HG02798 (cell line): ENCODE data around the gene JPH4.

Source experiments
- ATAC-seq: cut with Tn5 transposase; IDR thresholded peaks from one replicate; pipeline ENCODE4 v1.9.1; 2021; ENCODE audit warnings: mild to moderate bottlenecking; ENCODE audit not compliant: unreplicated experiment, poor library complexity

JPH4 gene

DNA sequence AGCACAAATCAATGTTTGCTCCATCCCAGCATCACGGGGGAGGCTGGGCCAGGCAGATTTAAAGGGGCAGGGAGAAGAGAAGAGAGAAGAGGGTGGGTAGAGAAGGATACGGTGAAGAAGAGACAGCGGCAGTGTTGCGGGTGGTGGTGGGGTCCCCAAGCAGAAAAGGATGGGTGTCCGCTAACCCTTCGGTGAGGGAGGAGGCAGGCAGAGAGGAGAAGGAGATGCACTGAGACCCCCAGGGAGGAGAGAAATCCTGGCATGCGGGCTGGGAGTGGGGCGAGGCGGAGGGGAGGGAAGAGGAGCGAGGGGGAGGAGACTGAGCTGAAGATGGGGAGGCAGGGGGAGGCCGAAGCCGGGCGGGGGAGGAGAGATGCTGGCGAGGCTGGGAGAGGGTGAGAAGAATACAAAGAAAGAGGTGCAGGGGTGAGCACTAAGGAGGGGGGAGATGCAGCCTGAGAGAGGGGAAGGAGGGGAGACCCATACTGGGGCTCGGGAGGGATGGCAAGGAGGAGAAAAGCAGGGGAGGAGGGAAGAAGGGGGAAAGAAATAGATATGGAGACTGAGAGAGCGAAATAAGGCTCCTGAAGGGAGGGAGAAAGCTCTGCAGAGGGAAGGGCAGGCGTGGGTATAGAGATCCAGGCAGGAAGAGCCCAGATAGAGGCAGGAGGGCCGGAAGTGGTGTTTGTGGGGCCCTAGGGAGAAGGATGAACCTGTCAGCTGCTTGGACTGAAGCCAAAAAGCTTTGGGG lies at the start of gene JPH4:
Gene JPH4, minus strand, starts transcription at position 231 of the 751 bp plus-strand sequence. CDS start 1,337 bp downstream, outside the sequence.
- no peak for ATAC-seq

DNA sequence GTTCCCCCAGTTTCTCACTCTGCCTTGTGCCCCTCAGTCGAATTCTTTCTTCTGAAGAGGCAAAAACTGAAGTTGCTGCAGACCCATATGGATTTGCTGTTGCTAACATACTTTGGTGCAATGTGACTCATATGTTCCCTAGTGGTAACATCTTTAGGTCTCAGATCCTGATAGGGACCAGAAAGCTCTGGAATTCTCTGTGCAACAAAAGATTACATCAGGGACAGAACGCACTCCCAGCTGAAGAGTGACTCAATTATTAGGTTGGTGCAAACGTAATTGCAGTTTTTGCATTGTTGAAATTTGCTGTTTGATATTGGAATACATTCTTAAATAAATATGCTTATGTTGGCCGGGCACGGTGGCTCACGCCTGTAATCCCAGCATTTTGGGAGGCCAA lies 49.4 kb upstream of the JPH4 start:
- ATAC-seq, result no peak

DNA sequence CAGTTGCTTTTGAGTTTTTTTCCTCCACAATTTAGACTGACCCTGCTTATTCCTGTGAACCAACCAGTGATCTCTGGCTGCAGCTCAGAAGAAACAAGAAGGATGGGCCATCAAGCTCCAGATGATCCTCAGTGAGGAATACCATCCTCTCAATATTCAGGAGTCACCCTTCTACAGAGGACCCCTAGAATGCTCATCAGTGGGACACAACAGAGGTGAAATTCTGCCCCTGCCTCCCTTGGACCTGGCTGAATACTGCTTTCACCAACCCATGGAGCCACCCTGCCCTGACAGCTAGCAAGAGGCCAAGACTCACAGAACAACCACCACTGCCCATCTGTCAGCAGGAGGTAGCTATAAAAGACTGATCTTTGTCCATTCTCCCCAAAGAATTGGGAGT lies 48.4 kb upstream of the JPH4 start:
- ATAC-seq, result no peak

DNA sequence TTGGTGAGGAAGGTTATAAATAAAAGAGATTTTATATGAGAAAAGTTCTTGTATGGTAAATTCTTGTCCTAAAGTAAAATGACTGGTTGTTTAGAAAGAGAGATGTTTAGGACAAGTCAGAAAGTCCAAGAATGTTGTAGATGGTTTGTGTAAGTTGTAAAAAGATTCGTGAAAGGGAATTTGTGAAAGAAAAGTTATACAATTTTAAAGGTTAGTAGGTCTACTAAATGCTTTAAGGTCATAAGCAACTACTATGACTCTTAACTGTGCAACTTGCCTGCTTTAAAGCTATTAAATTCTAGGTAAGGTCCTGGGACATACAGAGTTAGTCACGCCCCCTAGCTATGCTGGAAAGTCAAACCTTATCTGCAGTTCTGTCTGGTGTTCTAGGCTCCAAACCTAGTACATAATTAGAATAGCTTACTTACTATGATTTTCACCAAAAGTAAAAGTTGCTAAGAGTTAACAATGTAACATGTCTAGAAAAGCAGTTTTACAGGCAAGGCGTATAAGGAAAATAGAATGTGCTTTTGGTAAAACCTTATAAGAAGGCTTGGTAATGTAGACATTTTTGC lies 46.3 kb upstream of the JPH4 start:
- no peak for ATAC-seq

DNA sequence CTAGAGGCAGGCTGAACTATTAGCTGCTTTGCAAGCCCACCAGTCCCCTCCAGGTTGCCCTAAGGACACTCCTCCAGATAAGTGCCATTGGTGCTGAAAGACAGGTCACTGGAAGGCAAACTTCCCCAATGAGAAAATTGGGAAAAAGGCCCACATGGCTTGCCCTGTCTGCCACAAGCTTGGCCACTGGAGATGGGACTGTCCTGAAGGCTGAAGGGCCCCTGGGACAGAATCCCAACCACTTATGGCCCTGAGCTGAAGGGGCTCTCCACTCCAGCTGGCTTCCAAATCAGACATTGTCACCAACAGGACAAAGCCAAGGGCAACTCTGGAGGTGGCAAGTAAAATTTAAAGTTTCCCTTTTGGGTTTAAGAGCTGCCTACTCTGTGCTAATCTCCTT lies 45.4 kb upstream of the JPH4 start:
- ATAC-seq, result no peak

DNA sequence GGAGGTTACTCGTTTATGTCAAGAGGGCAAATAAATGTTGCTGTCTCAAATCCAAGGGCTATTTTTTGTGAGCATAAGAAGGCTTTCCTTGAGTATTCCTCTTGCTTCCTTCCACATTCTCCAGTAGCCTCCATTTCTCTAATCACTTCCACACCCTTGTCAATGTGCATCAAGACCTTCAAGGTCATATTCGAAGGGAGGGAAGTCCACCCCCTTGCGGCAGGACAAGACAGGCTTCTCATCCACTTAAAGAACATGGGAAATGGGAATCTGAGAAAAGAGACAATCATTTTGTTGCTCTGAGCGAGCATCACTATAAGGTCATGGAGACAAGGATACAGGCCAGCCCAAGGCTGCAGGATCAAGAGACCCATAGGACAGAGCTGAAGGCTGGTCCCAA lies 44.4 kb upstream of the JPH4 start:
- no peak for ATAC-seq

DNA sequence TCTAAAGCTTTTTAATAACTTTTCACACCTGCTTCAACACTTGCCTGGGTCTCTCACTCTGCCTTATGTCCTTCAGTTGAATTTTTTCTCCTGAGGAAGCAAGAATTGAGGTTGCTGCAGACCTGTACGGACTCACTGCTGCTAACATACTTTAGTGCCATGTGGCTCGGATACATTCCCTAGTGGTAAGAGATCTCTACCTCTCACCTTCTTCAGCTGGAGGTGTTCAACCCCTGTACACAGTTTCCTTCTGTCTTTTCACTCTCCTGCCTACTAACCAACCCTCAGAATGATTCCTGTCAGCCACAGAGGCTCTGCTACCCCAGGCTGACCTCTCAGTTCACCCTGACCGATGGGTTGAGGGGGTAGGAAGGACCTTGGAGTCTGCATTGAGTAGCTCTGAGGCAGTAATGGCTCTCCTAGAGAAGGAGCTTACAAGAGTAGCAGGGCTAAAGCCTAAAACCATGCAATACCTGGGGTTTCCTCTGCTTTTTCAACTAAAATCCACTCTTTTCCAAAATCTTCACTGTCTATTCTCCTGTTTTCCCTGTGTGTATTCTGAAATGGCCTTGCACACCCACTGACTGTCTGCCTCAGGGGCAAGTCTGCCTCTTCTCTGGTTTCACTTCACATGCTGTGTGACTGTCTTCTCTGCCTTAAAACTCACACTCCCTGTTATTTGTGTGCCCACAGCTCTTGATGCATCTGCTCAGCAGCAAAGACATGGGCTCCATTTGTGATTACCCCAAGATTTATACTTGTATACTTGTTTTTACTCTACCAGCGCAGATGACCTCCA lies 43.5 kb upstream of the JPH4 start:
- no peak for ATAC-seq

DNA sequence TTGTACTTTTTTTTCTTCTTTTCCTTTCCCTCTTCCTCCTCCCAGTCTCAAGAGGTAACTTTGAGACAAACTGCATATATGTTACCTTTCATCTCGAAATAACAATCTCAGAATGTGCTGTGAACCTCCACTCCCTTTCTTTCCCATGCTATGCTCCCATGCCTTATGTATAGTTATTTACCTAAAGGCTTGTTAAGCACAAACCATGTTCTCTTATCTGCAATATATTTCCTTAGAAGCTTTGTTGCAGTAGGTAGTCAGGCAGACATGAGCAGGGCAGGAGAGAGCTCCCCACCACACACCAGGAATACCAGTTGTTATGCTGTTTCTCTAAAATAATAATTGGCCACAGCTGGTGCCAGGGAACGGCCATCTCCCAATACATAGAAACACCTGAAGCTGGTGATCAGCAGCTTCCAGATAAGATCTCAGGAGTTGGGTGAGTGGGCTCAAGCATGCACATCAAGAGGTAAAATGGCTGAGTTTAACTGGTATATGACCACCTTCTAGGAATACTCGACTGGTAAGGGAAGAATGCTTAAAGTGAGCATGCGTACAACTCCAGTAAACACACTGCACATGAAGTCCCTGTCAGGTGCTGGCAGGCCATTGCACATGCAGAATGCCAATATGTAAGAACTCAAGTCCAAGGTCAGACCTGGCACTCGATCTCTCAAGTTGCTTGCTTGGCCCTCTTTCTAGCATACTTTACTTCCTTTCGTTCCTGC lies 42.8 kb upstream of the JPH4 start:
- ATAC-seq, result no peak

DNA sequence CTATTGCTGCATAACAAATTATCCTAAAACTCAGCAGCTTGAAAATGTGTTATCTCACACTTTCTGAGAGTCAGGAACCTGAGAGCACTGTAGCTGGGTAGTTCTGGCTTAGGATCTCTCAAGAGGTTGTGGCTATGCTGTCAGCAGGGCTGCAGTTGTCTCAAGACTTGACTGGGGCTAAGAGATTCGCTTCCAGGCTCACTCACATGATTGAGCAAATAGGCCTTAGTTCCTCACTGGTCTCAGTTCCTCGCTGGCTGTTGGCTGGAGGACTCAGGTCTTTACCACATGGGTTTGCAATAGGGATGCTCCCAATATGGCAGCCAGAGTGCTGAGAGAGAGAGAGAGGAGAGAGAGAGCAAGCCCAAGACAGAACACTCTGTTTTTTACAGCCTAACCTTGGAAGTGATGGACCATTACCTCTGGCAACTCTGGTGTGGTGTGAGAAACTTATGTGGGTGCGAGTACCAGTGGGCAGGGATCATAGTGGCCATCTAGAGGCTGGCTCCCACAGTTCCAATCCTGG lies 41.6 kb upstream of the JPH4 start:
- no peak for ATAC-seq

DNA sequence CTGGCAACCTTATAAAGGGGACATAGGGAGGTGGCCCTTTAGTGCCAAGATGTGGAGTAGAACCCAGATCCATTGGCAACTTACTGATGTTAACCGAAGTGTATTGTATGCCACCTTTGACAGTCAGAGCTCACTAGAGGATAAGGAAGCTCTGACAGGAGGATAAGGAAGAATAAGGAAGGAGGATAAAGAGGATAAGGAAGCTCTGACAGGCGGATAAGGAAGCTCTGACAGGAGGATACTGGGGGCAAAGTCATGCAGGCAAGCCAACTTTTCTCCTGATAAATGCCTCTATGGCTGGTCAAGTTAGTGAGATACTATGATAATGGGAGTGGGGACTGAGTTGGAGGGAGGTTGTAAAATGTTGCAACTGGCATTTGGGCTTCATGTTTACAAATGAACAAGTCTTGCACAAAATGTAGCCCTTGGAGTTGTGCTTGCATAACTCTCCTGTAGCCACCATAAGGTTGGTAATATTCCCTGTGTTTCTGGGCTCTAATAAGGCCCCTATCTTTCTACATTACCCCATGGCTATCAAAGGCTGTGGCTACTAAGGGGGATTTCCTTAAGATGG lies 39.9 kb upstream of the JPH4 start:
- no peak for ATAC-seq

DNA sequence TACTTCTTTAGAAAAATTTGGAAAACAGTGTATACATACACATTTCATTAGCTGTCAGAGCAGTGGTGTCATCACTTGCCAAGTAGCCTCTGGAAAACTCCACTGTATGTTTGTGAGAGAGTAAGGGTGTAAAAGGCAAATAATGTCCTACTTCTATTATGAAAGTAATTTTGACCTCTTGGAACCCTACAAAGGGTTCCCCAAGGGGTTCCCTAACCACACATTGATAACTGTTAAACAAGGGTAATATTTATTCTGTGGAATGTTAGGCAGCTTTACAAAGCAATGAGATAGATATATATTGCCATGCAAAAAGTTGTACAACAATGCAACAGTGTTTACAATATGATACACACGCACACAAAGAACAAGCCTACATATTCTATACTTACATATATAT lies 38.9 kb upstream of the JPH4 start:
- ATAC-seq, result no peak

DNA sequence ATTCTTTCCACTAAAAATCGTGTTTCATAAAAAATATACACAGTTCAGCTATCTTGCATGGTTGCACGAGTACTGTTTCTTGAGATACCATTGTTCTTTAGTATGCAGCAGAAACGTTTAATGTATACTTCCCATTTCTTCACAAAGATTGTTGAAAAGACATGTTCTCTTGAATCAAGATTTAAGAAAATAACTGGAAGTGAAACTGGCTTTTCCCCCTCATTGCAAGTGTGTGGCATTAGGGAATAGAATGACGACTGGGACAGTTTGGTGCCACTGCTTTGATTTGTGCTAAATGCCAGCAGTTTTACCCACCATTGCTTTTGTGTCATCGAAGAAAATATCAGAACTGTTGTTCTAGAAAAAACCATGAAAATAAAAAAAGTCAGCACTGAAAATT lies 37.3 kb upstream of the JPH4 start:
- ATAC-seq, result no peak

DNA sequence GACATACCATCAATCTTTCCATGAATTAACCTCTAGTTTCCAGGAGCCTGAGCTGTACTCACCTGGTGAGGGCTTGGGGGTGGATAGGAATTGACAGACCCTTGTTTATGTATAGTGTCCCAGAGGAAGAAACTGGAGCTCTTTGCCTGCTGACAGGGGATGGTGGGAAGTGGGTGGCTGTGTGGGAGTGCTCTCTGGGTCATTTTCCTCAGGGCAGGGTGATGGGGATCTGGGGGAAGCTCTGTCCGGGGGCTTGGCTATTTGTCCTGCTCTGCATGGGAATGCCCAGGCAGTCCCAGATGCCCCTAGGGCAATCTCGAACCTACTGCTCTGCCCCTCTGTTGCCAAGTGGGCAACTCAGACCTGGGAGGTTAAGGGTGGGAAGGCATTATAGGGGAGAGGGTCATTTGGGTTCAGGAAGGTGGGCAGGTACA lies 35.8 kb upstream of the JPH4 start:
- ATAC-seq, result no peak

DNA sequence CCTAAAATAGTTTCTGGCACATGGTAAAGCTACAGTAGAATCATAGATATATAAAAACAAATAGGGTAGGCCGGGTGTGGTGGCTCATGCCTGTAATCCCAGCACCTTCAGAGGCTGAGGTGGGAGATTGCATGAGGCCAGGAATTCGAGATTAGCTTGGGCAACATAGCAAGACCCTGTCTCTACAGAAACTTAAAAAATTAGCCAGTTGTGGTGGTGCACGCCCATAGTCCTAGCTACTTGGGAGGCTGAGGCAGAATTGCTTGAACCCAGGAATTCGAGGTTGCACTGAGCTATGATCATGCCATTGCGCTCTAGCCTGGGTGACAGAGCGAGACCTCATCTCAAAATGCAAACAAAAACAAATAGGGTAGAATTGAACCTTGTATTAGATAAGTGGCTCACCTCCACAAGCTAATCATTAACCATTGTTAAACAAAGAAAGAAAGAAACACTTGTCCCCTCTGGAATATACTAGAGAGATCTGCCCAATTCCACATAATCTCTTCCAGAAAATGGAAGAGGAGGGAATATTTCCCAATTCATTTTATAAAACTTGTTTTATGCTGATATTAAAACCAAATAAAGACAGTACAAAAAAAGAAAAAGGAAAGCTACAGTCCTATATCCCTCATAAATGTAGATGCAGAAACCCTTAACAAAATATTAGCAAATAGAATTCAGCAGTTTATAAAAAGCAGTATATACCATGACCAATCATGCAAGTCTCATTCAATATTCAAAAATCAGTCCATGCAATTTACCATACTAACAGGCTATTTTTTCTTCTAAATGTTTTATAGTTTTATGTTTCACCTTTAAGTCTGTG lies 34.9 kb upstream of the JPH4 start:
- ATAC-seq, result no peak

DNA sequence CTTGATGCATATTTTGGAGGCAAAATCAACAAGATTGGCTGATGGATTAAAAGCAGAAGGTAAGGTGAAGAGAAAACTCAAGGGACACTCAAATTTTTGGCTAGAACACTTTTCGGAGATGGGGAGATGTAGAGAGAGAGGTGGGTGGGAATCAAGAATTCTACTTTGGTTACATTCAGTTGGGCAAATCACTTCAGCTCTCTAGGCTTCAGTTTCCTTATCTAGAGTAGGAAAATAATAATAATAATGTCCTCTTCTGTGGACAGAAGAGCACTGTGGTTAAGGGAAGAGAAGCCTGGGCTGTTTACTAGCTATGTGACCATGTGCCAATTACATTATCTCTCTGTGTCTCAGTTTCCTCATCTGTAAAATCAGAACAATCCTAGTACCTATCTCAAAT lies 34.2 kb upstream of the JPH4 start:
- no peak for ATAC-seq

DNA sequence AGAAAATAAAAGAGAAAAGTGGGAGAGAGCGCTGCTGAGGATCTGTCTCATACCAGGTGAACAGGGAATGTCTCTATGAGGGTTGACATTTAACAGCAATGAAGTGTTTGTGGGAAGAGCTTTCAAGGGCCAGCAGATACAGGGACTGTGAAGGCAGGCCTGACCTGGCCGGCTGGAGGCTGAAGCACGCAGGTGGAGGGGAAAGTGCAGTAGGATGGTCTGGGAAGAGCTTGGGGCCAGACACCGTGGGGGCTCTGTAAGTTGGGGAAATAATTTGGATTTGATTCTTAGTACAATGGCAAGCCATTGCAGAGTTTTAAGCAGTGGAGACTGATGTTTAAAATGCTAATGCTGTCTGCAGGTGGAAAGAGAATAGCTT lies 33.8 kb upstream of the JPH4 start:
- ATAC-seq, result no peak

DNA sequence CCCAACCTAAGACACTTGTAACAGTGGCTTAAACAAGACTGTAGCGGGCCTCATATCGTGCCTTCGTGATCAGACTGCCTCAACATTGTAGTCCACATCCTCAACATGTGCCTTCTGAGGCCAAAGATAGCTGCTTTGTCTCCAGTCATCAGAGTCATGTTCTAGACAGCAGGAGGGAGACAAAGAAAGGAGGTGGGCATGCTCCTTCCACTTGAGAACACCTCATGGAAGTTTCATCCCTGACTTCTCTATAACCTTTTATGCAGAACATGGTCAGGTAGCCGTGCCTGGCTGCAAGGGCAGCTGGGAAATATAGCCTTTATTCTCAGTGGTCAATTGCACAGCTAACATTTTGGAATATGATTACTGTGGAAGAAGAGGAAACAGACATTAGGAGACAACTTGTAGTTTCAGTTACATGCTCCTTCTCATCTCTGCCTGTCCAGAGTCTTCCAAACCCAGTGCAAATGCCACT lies 32.3 kb upstream of the JPH4 start:
- ATAC-seq, result no peak

DNA sequence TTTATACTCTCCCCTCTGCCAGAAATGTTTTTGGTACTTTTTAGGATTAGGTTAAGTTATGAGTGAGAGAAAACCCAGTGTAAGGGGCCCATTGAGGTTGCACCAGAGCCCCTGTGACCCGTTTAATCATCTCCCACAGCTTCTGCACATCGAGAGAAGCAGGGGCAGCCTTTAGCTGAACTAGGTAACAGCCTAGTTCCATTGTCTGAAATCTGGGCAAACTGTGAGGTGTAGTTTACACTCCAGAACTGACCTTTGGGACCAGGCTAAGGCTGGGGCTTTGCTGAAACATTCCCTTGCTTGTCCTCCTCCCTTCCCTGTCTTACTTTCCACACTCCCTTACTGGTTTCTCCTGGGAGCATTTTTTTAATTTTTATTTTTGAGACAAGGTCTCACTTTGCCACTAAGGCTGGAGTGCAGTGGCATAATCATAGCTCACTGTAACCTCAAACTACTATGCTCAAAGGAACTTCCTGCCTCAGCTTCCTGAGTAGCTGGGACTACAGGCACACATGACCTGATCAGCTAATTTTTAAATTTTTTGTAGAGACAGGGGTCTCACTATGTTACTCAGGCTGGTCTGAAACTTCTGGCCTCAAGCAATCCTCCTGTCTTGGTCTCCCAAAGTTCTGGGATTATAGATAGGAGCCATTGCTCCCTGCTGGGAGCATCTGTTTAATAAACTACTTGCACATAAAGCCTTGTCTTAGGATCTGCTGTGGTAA lies 31.7 kb upstream of the JPH4 start:
- ATAC-seq, result no peak
